Breast epithelium (tissue), 4 donors: ENCODE results near the gene RSBN1L. TPM values are rescaled to one million over a fixed set of nuclear protein-coding genes. Genes with fewer than 3 reads are reported as not detected.

Source experiments
- DNase-seq, 2 donors: peaks; one replicate each; pipeline ENCODE4 v3.0.0-alpha.2; 2019; ENCODE audit warnings: low spot score in 2 of 2
- H3K27ac ChIP-seq, 2 donors: fragments of 200-600 bp; sonication (generic) in 1 of 2; one replicate each; pipeline ENCODE4 v1.5.1; 2016 to 2019; ENCODE audit warnings: mild to moderate bottlenecking in 1 of 2
- H3K27me3 ChIP-seq, 2 donors: fragments of 200-600 bp; sonication (generic) in 1 of 2; one replicate each; pipeline versions ENCODE4 v1.5.1 to v1.6.0; 2017 to 2019; ENCODE audit warnings: control low read depth in 1 of 2, mild to moderate bottlenecking in 1 of 2
- H3K36me3 ChIP-seq: fragments of 200-600 bp; one replicate; pipeline ENCODE4 v1.5.1; 2019
- H3K4me1 ChIP-seq, 2 donors: fragments of 200-600 bp; sonication (generic); one replicate each; pipeline ENCODE4 v1.5.1; 2016 to 2019; ENCODE audit warnings: control low read depth in 1 of 2
- H3K4me3 ChIP-seq, 3 donors: fragments of 200-600 bp; sonication (generic); 1 replicate in 2 of 3; 2 replicates in 1 of 3; pipeline ENCODE4 v1.5.1; 2016 to 2019; ENCODE audit warnings: mild to moderate bottlenecking in 3 of 3, moderate library complexity in 2 of 3
- H3K9me3 ChIP-seq, 2 donors: fragments of 200-600 bp; sonication (generic) in 1 of 2; one replicate each; pipeline ENCODE4 v1.5.1; 2016 to 2019; ENCODE audit warnings: control low read depth in 1 of 2
- CTCF ChIP-seq, 3 donors: fragments of 450-650 bp; IDR thresholded peaks; one replicate each; pipeline ENCODE4 v1.5.1; 2016 to 2017; ENCODE audit warnings: antibody characterized with exemption in 3 of 3, mild to moderate bottlenecking in 3 of 3, moderate library complexity in 3 of 3
- POLR2A ChIP-seq: fragments of 450-650 bp; IDR thresholded peaks from one replicate; pipeline ENCODE4 v1.6.1; 2016; ENCODE audit warnings: antibody characterized with exemption, mild to moderate bottlenecking, moderate library complexity
- POLR2AphosphoS5 ChIP-seq, 3 donors: sonication (generic); formaldehyde crosslinking; IDR thresholded peaks; one replicate each; pipeline ENCODE4 v1.6.1; 2017; ENCODE audit warnings: antibody characterized with exemption in 3 of 3
- intact Hi-C: fragments of 100-400 bp; cut with DNase I; formaldehyde crosslinking; loops from one replicate; pipeline ENCODE4 v1.15.1; 2023; ENCODE audit warnings: low total_unique reads
- total RNA-seq, 3 donors: library from RNA; depleted of rRNA; stranded (reverse); fragments of >200 nt; gene quantifications; one replicate each; pipeline ENCODE4 v1.1.0, GENCODE V29; 2016

Gene RSBN1L
- total RNA-seq, 3 donors from 2014 or later: 13.9 to 34.5 (median 29.8) TPM

GRCh38 chr7:77813180-77813579 is 116.9 kb downstream of the RSBN1L start:
- Histone ChIP-seq H3K4me1 (no peaks in the 10 kb centered on the region), H3K36me3 (no peaks in the 10 kb centered on the region), H3K27ac (no peak overlapping the region), H3K27me3 (no peaks in the 10 kb centered on the region), H3K4me3 (no peak overlapping the region), H3K9me3 (peaks cover 0 to 8% of the 10 kb centered on the region in 2 donors)
- intact Hi-C loops: no loop called here
- no peak for DNase-seq
- TF ChIP-seq CTCF (IDR thresholded peaks at IDR 0.05): no peak
- no peak for TF ChIP-seq POLR2A
- no peak for TF ChIP-seq POLR2AphosphoS5 (IDR thresholded peaks at IDR 0.05)

GRCh38 chr7:77819021-77819420 is 122.8 kb downstream of the RSBN1L start:
- no peaks in the 10 kb centered on the region for H3K27me3 ChIP-seq
- DNase-seq: no peak
- peaks cover 33 to 38% of the 10 kb centered on the region in 2 donors for H3K9me3 ChIP-seq
- TF ChIP-seq CTCF (IDR thresholded peaks at IDR 0.05) (no peak), POLR2AphosphoS5 (IDR thresholded peaks at IDR 0.05) (no peak), POLR2A (no peak)
- H3K36me3 ChIP-seq: no peaks in the 10 kb centered on the region
- no peak overlapping the region for H3K4me3 ChIP-seq
- intact Hi-C loops: no loop called here
- H3K27ac ChIP-seq: no peak overlapping the region
- no peaks in the 10 kb centered on the region for H3K4me1 ChIP-seq

- H3K27ac ChIP-seq: no peak overlapping the region
- H3K4me1 ChIP-seq: no peaks in the 10 kb centered on the region
- intact Hi-C loops: no loop called here
- H3K4me3 ChIP-seq: no peak overlapping the region
- no peak for DNase-seq
- H3K9me3 ChIP-seq: peaks cover 33 to 38% of the 10 kb centered on the region in 2 donors
- no peaks in the 10 kb centered on the region for H3K27me3 ChIP-seq
- H3K36me3 ChIP-seq: no peaks in the 10 kb centered on the region
- TF ChIP-seq CTCF (IDR thresholded peaks at IDR 0.05): no peak
- TF ChIP-seq POLR2AphosphoS5 (IDR thresholded peaks at IDR 0.05): no peak
- TF ChIP-seq POLR2A: no peak
Measured at GRCh38 chr7:77820967-77821366, 124.7 kb downstream of the RSBN1L start.

- H3K9me3 ChIP-seq: peaks cover 33 to 45% of the 10 kb centered on the region in 2 donors
- H3K36me3 ChIP-seq: no peaks in the 10 kb centered on the region
- intact Hi-C loops: no loop called here
- no peaks in the 10 kb centered on the region for H3K4me1 ChIP-seq
- TF ChIP-seq POLR2A: no peak
- TF ChIP-seq POLR2AphosphoS5 (IDR thresholded peaks at IDR 0.05): no peak
- TF ChIP-seq CTCF (IDR thresholded peaks at IDR 0.05): no peak
- H3K27ac ChIP-seq: no peak overlapping the region
- no peaks in the 10 kb centered on the region for H3K27me3 ChIP-seq
- no peak for DNase-seq
- H3K4me3 ChIP-seq: no peak overlapping the region
Measured at GRCh38 chr7:77822269-77822668, 126.0 kb downstream of the RSBN1L start.

- no peaks in the 10 kb centered on the region for H3K27me3 ChIP-seq
- no peaks in the 10 kb centered on the region for H3K4me1 ChIP-seq
- no peak overlapping the region for H3K4me3 ChIP-seq
- no peak for DNase-seq
- H3K9me3 ChIP-seq: peaks cover 30 to 43% of the 10 kb centered on the region in 2 donors
- TF ChIP-seq POLR2AphosphoS5 (IDR thresholded peaks at IDR 0.05) (no peak), CTCF (IDR thresholded peaks at IDR 0.05) (no peak), POLR2A (no peak)
- H3K27ac ChIP-seq: no peak overlapping the region
- intact Hi-C loops: no loop called here
- H3K36me3 ChIP-seq: no peaks in the 10 kb centered on the region
Measured at GRCh38 chr7:77823787-77824186, 127.5 kb downstream of the RSBN1L start.
